ENCODE measurements around the gene NXPH2.

The NXPH2 gene

DNA sequence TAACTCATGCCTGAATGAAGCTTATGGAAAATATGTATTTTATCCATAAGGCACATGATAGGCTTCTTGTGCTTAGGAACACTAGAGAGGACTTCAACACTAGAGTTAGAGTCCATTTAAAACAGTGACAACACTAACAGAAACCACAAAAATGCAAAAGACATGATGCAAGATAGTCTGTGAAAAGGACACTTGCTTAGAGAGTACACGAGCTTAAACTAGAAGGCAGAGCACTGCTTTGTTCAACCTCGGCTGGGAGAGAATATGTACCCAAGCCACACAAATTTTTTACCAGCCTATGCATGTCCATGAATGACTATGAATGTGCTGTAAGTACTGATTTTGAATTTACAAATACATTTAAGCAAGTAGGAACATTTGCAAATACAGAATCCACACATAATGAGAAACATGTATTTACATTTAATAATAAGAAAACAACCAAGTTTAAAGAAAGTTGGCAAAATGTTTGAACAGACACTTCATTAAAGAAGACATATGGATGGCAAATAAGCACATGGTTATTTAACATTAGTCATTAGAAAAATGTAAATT, 148.0 kb downstream of the NXPH2 start:
- DNase-seq = no peak

- DNase-seq = no peak
Measured at GRCh38 chr2:138630164-138630563, 150.0 kb downstream of the NXPH2 start.

DNA sequence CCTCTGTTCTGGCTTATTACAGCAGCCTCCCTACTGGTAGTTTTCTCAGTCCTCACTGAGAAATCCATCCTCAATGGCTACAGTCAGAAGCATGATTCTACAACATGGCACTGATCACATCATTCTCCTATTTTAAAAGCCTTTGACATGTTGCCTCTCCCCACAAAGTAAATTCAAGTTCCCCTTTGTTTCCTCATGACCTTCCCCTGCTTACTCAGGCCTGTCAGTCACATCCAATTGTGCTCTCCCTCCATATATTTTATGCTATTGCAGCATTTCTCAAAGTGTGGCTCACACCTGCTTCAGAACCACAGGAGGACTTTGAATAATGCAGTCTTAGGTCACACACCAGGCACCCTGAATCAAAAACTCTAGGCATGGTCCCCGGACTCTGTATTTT, 154.0 kb downstream of the NXPH2 start:
- no peak for DNase-seq

GRCh38 chr2:138622613-138623012, 157.6 kb downstream of the NXPH2 start:
- DNase-seq = no peak

- DNase-seq = no peak
Measured at GRCh38 chr2:138621139-138621538, 159.1 kb downstream of the NXPH2 start.

- DNase-seq = no peak
Measured at GRCh38 chr2:138620431-138620830, 159.8 kb downstream of the NXPH2 start.

Measured in CD4-positive, alpha-beta T cell treated with Interleukin-4 for 1 hour (primary cell).